Thyroid gland (tissue), 4 donors: Measurements from ENCODE around the gene DNAH1. TPM values are rescaled to one million over a fixed set of nuclear protein-coding genes. Genes with fewer than 3 reads are reported as not detected.
"Not testable (repeated sequence)": the region's sequence is repeated elsewhere in the genome, so short reads cannot be mapped to it uniquely, and the experiment has no call there.

ENCODE experiments used
- DNase-seq, 2 donors: peaks; one replicate each; pipeline ENCODE4 v3.0.0-alpha.2; 2019
- H3K27ac ChIP-seq, 3 donors: fragments of 200-600 bp; sonication (generic); 1 replicate in 2 of 3; 2 replicates in 1 of 3; pipeline ENCODE4 v1.5.1; 2016 to 2019; ENCODE audit warnings: mild to moderate bottlenecking in 1 of 3, moderate library complexity in 1 of 3
- H3K27me3 ChIP-seq: fragments of 200-600 bp; sonication (generic); one replicate; pipeline ENCODE4 v1.5.1; 2019
- H3K36me3 ChIP-seq, 2 donors: fragments of 200-600 bp; sonication (generic); one replicate each; pipeline ENCODE4 v1.5.1; 2016 to 2019
- H3K4me1 ChIP-seq, 2 donors: fragments of 200-600 bp; sonication (generic); one replicate each; pipeline ENCODE4 v1.5.1; 2017 to 2019
- H3K4me3 ChIP-seq, 3 donors: fragments of 200-600 bp; sonication (generic); replicated peaks in 1 of 3; 1 replicate in 2 of 3; 2 replicates in 1 of 3; pipeline ENCODE4 v1.5.1; 2016; ENCODE audit warnings: mild to moderate bottlenecking in 1 of 3
- H3K9me3 ChIP-seq: fragments of 200-600 bp; sonication (generic); one replicate; pipeline ENCODE4 v1.5.1; 2017
- POLR2A ChIP-seq, 2 donors: fragments of 450-650 bp; IDR thresholded peaks; one replicate each; pipeline ENCODE4 v1.6.1; 2017; ENCODE audit warnings: antibody characterized with exemption in 2 of 2, mild to moderate bottlenecking in 2 of 2, moderate library complexity in 1 of 2
- WGBS, 2 donors: methylation state at CpG; one replicate each; pipeline ENCODE4 v1.1.5; 2017; 5-methylcytosine and 5-hydroxymethylcytosine counted together
- intact Hi-C: fragments of 100-400 bp; cut with DNase I; formaldehyde crosslinking; loops from one replicate; pipeline ENCODE4 v1.15.1; 2023
- total RNA-seq, 4 donors: library from RNA; depleted of rRNA; stranded (reverse); fragments of >200 nt; gene quantifications; one replicate each; pipeline ENCODE4 v1.2.3, GENCODE V29; 2016
- TF ChIP-seq, protein P1 (sequence below), 6 experiments: fragments of 200-600 bp in 3 of 6; fragments of 450-650 bp in 3 of 6; sonication (generic) in 3 of 6; IDR thresholded peaks; one replicate each; pipeline ENCODE4 v1.5.1; 2016 to 2019; ENCODE audit warnings: antibody characterized with exemption in 6 of 6, mild to moderate bottlenecking in 2 of 6, inconsistent platforms in 1 of 6, moderate library complexity in 1 of 6

Gene DNAH1
- total RNA-seq, 4 donors from 2014 or later, result 4.6 to 14.2 (median 7.5) TPM

GRCh38 chr3:52272831-52273230 is 43.3 kb upstream of the DNAH1 start:
- intact Hi-C loops, result no loop called here
- Histone ChIP-seq H3K36me3 (peaks cover 5 to 16% of the 10 kb centered on the region in 2 donors), H3K27ac (peak overlapping the region; percentile 73 to 99 (median 82)), H3K4me1 (peaks cover 78 to 84% of the 10 kb centered on the region in 2 donors), H3K9me3 (no peaks in the 10 kb centered on the region), H3K4me3 (no peak overlapping the region), H3K27me3 (no peaks in the 10 kb centered on the region)
- DNase-seq, result peak; percentile 75
- TF ChIP-seq, protein P1, sequence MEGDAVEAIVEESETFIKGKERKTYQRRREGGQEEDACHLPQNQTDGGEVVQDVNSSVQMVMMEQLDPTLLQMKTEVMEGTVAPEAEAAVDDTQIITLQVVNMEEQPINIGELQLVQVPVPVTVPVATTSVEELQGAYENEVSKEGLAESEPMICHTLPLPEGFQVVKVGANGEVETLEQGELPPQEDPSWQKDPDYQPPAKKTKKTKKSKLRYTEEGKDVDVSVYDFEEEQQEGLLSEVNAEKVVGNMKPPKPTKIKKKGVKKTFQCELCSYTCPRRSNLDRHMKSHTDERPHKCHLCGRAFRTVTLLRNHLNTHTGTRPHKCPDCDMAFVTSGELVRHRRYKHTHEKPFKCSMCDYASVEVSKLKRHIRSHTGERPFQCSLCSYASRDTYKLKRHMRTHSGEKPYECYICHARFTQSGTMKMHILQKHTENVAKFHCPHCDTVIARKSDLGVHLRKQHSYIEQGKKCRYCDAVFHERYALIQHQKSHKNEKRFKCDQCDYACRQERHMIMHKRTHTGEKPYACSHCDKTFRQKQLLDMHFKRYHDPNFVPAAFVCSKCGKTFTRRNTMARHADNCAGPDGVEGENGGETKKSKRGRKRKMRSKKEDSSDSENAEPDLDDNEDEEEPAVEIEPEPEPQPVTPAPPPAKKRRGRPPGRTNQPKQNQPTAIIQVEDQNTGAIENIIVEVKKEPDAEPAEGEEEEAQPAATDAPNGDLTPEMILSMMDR (IDR thresholded peaks at IDR 0.05), result no peak
- no peak for TF ChIP-seq POLR2A (IDR thresholded peaks at IDR 0.05)
- WGBS, 2 donors, result 39 to 52% methylated on average over 3 of the region's 3 CpGs

DNA sequence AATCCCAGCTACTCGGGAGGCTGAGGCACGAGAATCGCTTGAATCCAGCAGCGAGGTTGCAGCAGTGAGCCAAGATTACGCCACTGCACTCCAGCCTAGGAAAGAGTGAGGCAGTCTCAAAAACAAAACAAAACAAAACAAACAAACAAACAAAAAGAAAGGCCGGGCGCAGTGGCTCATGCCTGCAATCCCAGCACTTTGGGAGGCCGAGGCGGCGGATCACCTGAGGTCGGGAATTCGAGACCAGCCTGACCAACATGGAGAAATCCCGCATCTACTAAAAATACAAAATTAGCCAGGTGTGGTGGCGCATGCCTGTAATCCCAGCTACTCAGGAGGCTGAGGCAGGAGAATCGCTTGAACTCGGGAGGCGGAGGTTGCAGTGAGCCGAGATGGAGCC is 41.3 kb upstream of the DNAH1 start:
- DNase-seq, H3K9me3 ChIP-seq, H3K4me3 ChIP-seq, H3K36me3 ChIP-seq, H3K27me3 ChIP-seq: not testable (repeated sequence)
- WGBS, 2 donors, result 93 to 95% methylated on average over 18 of the region's 18 CpGs
- Histone ChIP-seq H3K27ac (peak overlapping the region in 1 of 3 donors; percentile 99), H3K4me1 (peaks cover 74% of the 10 kb centered on the region in 2 donors)
- intact Hi-C loops, result loop anchor here (5.0 kb wide), 1 partner anchor 37 kb away; the partner anchor contains the start of gene TWF2

DNA sequence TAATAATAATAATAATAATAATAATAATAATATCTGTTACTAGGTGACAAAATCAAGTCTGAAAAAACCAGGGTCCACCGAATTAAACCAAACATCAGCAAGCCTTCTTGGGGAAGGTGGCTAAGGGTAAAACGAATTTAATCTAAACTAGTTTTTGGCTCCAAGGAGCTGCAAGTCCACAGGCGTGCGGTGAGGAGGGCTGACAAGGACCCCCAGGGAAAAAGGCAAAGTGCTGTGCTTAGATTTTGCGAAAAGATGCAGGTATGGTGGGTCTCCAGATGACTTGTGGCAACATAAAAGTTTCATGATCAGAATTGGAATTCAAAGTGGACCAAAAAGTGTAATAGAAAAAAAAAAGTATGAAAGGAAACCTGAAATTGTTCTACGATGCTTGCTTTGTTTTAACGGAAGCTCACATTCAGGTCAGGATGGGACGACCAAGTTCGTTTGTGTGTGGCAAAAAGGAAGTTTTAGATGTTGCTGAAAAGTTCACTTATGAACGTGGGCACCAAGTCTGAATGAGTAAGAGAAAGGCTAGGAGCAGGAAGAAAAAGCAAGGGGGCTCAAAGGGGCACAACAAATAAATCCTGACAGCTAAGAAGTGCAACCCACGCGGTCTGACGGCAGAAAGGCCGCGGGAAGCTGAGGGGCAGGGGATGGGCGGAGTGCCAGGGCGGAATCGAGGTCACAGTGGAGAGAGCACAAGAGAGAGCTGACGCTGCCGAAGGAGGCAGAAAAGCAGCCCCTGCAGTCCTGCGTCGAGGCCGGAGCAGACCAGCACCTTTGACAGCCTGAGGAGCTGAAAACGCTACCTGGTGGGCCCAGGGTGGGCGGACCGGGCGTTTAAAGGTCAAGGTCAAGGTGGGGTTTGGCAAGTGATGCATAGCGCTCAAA is 38.8 kb upstream of the DNAH1 start:
- Histone ChIP-seq H3K27me3 (no peaks in the 10 kb centered on the region), H3K36me3 (peaks cover 0 to 5% of the 10 kb centered on the region in 2 donors), H3K4me3 (peak overlapping the region in 2 of 3 donors; percentile 85 to 87), H3K27ac (peak overlapping the region; percentile 98 to 99 (median 98)), H3K9me3 (no peaks in the 10 kb centered on the region), H3K4me1 (peaks cover 54 to 58% of the 10 kb centered on the region in 2 donors)
- peak; percentile 69 to 94 for TF ChIP-seq POLR2A (IDR thresholded peaks at IDR 0.05)
- TF ChIP-seq, protein P1 (IDR thresholded peaks at IDR 0.05), result no peak
- WGBS, 2 donors, result 1% methylated on average over 28 of the region's 28 CpGs
- peak; percentile 95 for DNase-seq
- intact Hi-C loops, result loop anchor here (5.0 kb wide), 1 partner anchor 40 kb away; the partner anchor contains the start of gene TWF2

DNA sequence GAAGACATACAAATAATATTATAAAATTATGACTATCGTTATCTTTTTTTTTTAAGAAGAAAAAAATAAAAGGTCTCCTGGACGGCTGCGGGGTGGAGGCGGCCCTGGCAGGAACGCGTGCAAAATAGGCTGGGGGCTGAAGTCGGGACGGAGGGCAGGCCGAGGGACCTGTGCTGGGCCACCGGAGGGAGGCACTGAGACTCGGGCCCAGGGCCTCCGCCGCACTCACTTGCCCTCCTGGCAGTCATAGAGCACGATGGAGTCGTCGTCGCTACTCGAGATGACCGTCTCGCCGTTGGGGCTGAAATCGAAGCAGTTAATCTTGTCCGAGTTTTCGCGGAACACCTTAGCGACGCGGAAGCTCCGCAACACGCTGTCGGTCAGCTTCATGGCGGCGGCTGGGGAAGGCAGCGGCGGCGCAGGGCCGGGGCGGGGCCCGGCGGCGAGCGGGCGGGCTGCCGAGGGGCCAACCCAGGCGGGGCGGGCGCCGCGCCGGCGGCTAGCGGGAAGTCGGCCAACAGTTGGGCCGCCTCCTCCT is 38.1 kb upstream of the DNAH1 start:
- peaks cover 51 to 58% of the 10 kb centered on the region in 2 donors for H3K4me1 ChIP-seq
- WGBS, 2 donors, result 0 to 1% methylated on average over 13 to 27 of the region's 54 CpGs
- H3K4me3 ChIP-seq, result peak overlapping the region; percentile 73 to 87 (median 85)
- intact Hi-C loops, result loop anchor here (5.0 kb wide), 1 partner anchor 41 kb away; the partner anchor contains the start of gene TWF2
- H3K36me3 ChIP-seq, result peaks cover 0 to 5% of the 10 kb centered on the region in 2 donors
- no peaks in the 10 kb centered on the region for H3K9me3 ChIP-seq
- no peak for DNase-seq
- no peaks in the 10 kb centered on the region for H3K27me3 ChIP-seq
- TF ChIP-seq, protein P1 (IDR thresholded peaks at IDR 0.05), result peak in 3 of 6 experiments; percentile 16 to 40 (median 20)
- TF ChIP-seq POLR2A (IDR thresholded peaks at IDR 0.05), result no peak
- peak overlapping the region; percentile 98 to 99 (median 98) for H3K27ac ChIP-seq

DNA sequence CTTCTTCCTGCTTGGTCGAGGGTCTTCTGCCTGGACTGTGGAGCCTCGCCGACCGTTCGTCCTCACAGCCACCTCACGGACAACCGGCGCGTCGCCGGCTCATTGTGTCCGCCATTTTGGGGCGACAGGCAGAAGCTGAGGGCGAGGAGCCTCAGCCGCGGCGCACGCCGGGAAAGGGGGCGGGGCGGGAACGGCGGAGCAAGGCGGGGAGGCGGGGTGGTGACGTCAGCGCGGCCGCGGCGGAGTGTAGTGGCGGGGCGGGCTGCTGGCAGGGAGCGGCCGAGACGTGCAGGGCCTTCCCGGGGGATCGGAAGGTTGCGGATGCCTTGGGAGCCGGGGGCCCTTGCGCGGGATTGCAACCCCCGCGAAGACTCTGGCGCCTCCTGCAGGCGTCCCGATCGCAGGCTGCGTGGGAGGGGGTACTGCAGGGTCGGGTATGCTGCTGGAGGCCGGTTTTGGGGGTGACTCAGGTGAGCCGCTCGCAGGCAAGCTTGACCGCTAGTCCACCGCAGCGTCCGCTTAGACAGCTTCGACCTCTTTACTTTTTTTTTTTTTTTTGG is 37.5 kb upstream of the DNAH1 start, which contains the start of gene WDR82:
Gene WDR82 (minus strand): TSS at position 140 of the 560 bp plus-strand sequence. CDS start 288 bp downstream, outside the sequence.
- Histone ChIP-seq H3K27me3 (no peaks in the 10 kb centered on the region), H3K4me1 (peaks cover 45 to 57% of the 10 kb centered on the region in 2 donors), H3K4me3 (peak within 1 kb of the TSS; percentile 73 to 87 (median 85)), H3K27ac (peak within 1 kb of the TSS; percentile 98 to 99 (median 98)), H3K9me3 (no peaks in the 10 kb centered on the region), H3K36me3 (peaks cover 0 to 5% of the 10 kb centered on the region in 2 donors)
- peak; percentile 98 for DNase-seq
- intact Hi-C loops, result loop anchor here (5.0 kb wide), 1 partner anchor 41 kb away; the partner anchor contains the start of gene TWF2
- TF ChIP-seq, protein P1 (IDR thresholded peaks at IDR 0.05), result peak in 5 of 6 experiments; percentile 17 to 47 (median 33)
- peak; percentile 29 to 94 for TF ChIP-seq POLR2A (IDR thresholded peaks at IDR 0.05)
- 0% methylated on average over 10 to 25 of the region's 58 CpGs for WGBS, 2 donors
